ENCODE measurements around the gene PARVG. TPM values are rescaled to one million over a fixed set of nuclear protein-coding genes. Genes with fewer than 3 reads are reported as not detected.

PARVG gene
- total RNA-seq, 4 donors from 2014 or later, result 1.00 to 37.8 (median 20.6) TPM

GRCh38 chr22:44245867-44246266, 65.1 kb downstream of the PARVG start:
- no peak overlapping the region for H3K27ac ChIP-seq
- H3K9me3 ChIP-seq, result peaks cover 0 to 8% of the 10 kb centered on the region in 2 donors
- in situ Hi-C loops (cut with MboI; ENCODE audit: low pct_ligation_motif_present in 1 of 4, low pct_unique_long_range_greater_than_20kb in 1 of 4, low sequenced_read_pairs in 3 of 4), result no loop called here
- no peak for TF ChIP-seq EP300 (IDR thresholded peaks at IDR 0.05; ENCODE audit: low read depth)
- no peak for TF ChIP-seq POLR2AphosphoS5 (IDR thresholded peaks at IDR 0.05)
- no peak for TF ChIP-seq POLR2A (IDR thresholded peaks at IDR 0.05)
- no peak for TF ChIP-seq CTCF (IDR thresholded peaks at IDR 0.05)
- H3K4me3 ChIP-seq, result no peak overlapping the region
- no peak for DNase-seq
- H3K4me1 ChIP-seq, result no peaks in the 10 kb centered on the region
- intact Hi-C loops (cut with DNase I; ENCODE audit: low total_unique reads), result no loop called here
- H3K27me3 ChIP-seq, result no peaks in the 10 kb centered on the region
- WGBS, 2 donors (ENCODE audit: low coverage in 1 of 2), result 81% methylated on average over 2 to 8 of the region's 8 CpGs
- no peaks in the 10 kb centered on the region for H3K36me3 ChIP-seq

- Histone ChIP-seq H3K27me3 (no peaks in the 10 kb centered on the region), H3K27ac (no peak overlapping the region), H3K36me3 (no peaks in the 10 kb centered on the region), H3K4me3 (no peak overlapping the region), H3K4me1 (no peaks in the 10 kb centered on the region), H3K9me3 (peaks cover 0 to 8% of the 10 kb centered on the region in 2 donors)
- no peak for DNase-seq
- intact Hi-C loops (cut with DNase I; ENCODE audit: low total_unique reads) (no loop called here), in situ Hi-C loops (cut with MboI; ENCODE audit: low pct_ligation_motif_present in 1 of 4, low pct_unique_long_range_greater_than_20kb in 1 of 4, low sequenced_read_pairs in 3 of 4) (no loop called here)
- TF ChIP-seq POLR2A (IDR thresholded peaks at IDR 0.05), result no peak
- TF ChIP-seq CTCF (IDR thresholded peaks at IDR 0.05), result no peak
- TF ChIP-seq EP300 (IDR thresholded peaks at IDR 0.05; ENCODE audit: low read depth), result no peak
- TF ChIP-seq POLR2AphosphoS5 (IDR thresholded peaks at IDR 0.05), result no peak
- 65 to 84% methylated on average over 3 to 7 of the region's 8 CpGs for WGBS, 2 donors (ENCODE audit: low coverage in 1 of 2)
Observed at GRCh38 chr22:44246615-44247326, 66.0 kb downstream of the PARVG start.

- no peak for DNase-seq
- Histone ChIP-seq H3K4me3 (no peak overlapping the region), H3K36me3 (no peaks in the 10 kb centered on the region), H3K4me1 (no peaks in the 10 kb centered on the region), H3K27ac (no peak overlapping the region), H3K27me3 (no peaks in the 10 kb centered on the region), H3K9me3 (peaks cover 0 to 8% of the 10 kb centered on the region in 2 donors)
- 80% methylated on average over 1 of the region's 5 CpGs; no CpG with 5 or more reads in 1 of the 2 donors for WGBS, 2 donors (ENCODE audit: low coverage in 1 of 2)
- intact Hi-C loops (cut with DNase I; ENCODE audit: low total_unique reads) (no loop called here), in situ Hi-C loops (cut with MboI; ENCODE audit: low pct_ligation_motif_present in 1 of 4, low pct_unique_long_range_greater_than_20kb in 1 of 4, low sequenced_read_pairs in 3 of 4) (no loop called here)
- TF ChIP-seq POLR2AphosphoS5 (IDR thresholded peaks at IDR 0.05), result no peak
- TF ChIP-seq EP300 (IDR thresholded peaks at IDR 0.05; ENCODE audit: low read depth), result no peak
- no peak for TF ChIP-seq POLR2A (IDR thresholded peaks at IDR 0.05)
- no peak for TF ChIP-seq CTCF (IDR thresholded peaks at IDR 0.05)
Observed at GRCh38 chr22:44247346-44247745, 66.6 kb downstream of the PARVG start.

- peaks cover 0 to 8% of the 10 kb centered on the region in 2 donors for H3K9me3 ChIP-seq
- no peak for TF ChIP-seq POLR2AphosphoS5 (IDR thresholded peaks at IDR 0.05)
- H3K4me3 ChIP-seq, result no peak overlapping the region
- DNase-seq, result no peak
- 88 to 91% methylated on average over 6 to 25 of the region's 25 CpGs for WGBS, 2 donors (ENCODE audit: low coverage in 1 of 2)
- intact Hi-C loops (cut with DNase I; ENCODE audit: low total_unique reads) (no loop called here), in situ Hi-C loops (cut with MboI; ENCODE audit: low pct_ligation_motif_present in 1 of 4, low pct_unique_long_range_greater_than_20kb in 1 of 4, low sequenced_read_pairs in 3 of 4) (no loop called here)
- no peak overlapping the region for H3K27ac ChIP-seq
- H3K36me3 ChIP-seq, result no peaks in the 10 kb centered on the region
- H3K4me1 ChIP-seq, result no peaks in the 10 kb centered on the region
- no peaks in the 10 kb centered on the region for H3K27me3 ChIP-seq
Observed at GRCh38 chr22:44247923-44248892, 67.5 kb downstream of the PARVG start.
